Esophagus mucosa (tissue), 1 donor: ENCODE data around the gene ANKRD44. TPM values are rescaled to one million over a fixed set of nuclear protein-coding genes. Genes with fewer than 3 reads are reported as not detected.
"Not testable (repeated sequence)": the region's sequence is repeated elsewhere in the genome, so short reads cannot be mapped to it uniquely, and the experiment has no call there.

Experiments
- ATAC-seq: fragments of 200-7000 bp; cut with Tn5 transposase; one replicate; pipeline ENCODE4 v1.9.1; 2020
- total RNA-seq: library from RNA; stranded (reverse); gene quantifications from one replicate; pipeline ENCODE4 v1.2.4, GENCODE V29; 2023
- donor health status: DM: yes; HTN: yes; CAD: no.

Gene ANKRD44
- total RNA-seq, 1 donor from 2014 or later: 6.8 TPM

- ATAC-seq: no peak
Observed at GRCh38 chr2:197071790-197072436, 238.7 kb downstream of the ANKRD44 start.

- ATAC-seq: no peak
Observed at GRCh38 chr2:197071213-197071612, 239.4 kb downstream of the ANKRD44 start.

GRCh38 chr2:197069958-197070357 is 240.6 kb downstream of the ANKRD44 start:
- ATAC-seq: no peak

DNA sequence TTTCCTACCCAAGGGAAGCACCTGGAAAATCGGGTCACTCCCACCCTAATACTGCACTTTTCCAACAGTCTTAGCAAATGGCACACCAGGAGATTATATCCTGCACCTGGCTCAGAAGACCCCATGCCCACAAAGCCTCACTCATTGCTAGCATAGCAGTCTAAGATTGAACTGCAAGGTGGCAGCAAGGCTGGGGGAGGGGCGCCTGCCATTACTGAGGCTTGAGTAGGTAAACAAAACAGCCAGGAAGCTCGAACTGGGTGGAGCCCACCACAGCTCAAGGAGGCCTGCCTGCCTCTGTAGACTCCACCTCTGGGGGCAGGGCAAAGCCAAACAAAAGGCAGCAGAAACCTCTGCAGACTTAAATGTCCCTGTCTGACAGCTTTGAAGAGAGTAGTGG is 248.0 kb downstream of the ANKRD44 start:
- not testable (repeated sequence) for ATAC-seq

GRCh38 chr2:197059477-197059876 is 251.1 kb downstream of the ANKRD44 start:
- no peak for ATAC-seq

- ATAC-seq: no peak
Observed at GRCh38 chr2:197058777-197059300, 251.7 kb downstream of the ANKRD44 start.

DNA sequence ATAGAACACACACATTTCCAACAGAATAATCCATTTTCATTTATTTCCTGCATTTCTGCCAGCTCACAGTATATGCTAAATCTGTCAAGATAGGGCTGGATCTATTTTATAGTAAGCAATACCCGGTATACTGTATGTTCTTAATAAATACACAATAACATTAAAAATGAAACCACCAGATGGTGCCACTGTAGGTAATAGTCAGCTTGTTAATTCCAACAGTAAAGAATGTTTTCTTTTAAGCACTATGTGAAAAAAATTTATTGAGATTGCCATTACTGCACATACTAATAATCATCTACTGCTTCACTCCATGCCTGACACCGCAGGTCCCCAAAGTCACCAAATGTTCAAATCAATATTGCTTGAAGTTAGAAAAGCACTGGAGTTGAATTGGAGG is 252.6 kb downstream of the ANKRD44 start:
- no peak for ATAC-seq

DNA sequence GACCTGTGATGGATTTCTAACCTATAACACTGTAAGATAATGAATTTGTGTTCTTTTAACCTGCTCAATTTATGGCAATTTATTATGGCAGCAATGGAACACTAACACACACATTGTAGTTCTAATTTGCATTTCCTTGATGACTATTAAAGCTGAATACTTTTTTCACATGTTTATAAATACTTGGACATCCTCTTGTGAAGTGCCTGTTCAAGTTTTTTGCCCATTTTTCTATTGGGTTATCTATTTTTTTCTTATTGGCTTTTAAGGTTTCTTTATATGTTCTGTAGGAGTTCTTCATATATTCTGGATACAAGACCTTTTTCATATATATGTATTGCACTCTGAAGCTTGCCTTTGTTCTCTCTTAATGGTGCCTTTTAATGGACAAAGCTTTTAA is 255.5 kb downstream of the ANKRD44 start:
- no peak for ATAC-seq

- no peak for ATAC-seq
Observed at GRCh38 chr2:197054437-197054836, 256.1 kb downstream of the ANKRD44 start.

DNA sequence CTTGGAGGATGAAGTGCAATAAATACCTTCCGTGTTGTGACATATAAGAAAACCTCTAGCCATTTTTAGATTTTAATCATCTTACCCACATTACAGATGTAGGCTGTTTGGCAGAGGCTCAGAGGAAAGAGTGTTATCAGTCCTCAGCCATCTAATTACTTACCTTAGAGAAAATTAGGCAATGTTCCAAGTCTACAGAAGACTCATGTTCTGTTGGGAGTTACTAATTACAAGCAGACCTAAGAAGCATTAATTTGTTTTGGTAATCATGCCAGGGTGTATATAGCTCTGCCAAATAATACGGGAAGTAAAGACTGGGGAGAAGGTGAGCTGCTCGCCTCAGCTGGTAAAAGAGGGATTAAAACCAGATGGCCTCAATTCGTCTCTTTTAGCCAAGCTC is 258.2 kb downstream of the ANKRD44 start:
- ATAC-seq: no peak

DNA sequence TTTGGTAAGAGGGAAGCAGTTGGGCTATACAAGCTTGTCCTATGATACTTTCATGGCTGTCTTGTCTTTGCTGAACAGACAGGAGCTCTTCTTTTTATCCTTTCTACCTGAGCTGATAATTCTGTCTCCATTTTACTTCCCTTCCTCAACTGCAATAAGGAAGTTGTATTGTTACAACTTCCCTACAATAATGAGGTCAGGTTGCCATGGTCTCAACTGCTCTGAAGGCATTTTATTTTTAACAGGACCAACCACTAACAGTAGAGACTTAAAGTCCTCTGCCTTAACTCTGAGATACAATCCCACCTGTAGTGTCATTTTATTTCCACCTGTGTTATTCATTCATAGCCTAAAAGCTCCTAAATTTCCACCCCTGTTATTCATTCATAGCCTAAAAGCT is 265.5 kb downstream of the ANKRD44 start:
- ATAC-seq: no peak

DNA sequence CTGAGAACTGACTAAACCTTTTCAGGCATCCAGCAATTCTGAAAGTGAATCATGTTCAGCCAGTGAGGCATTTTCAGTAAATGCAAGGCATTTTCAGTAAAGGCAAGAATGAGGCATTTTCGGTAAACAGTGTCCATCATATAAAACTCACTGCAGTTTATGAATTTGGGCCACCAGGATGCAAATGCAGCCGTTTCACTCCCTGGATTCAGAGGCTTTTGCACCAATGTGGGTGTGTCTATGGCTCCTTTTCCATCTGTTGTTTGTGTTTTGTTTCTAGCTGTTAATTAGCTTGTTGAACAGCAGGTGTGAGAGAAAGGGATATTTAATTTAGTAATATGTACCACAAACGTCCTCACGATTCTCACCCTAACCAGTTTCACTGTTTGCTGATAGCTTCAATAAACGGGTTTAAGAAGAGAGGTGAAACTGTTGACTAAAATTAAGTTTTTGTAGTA is 267.8 kb downstream of the ANKRD44 start:
- no peak for ATAC-seq

- no peak for ATAC-seq
Observed at GRCh38 chr2:197037863-197038398, 272.6 kb downstream of the ANKRD44 start.

DNA sequence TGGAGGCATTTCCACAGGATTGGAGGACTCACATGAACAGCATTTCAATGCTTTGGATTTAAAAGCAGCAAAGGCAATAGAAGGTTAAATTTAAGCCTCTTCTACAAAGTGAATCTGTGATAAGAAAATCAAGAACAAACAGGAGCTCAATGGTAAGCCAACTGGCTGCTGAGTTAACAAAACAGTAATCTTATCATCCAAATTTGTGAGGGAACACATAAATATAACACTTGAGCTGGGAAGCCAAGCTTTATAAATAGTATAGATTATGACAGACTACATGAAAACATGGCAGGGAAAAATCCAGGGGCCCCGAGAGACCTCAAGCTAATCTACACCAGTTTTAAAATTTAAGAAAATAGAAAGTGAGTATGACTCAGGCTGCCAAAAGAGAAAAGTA is 275.6 kb downstream of the ANKRD44 start:
- no peak for ATAC-seq

DNA sequence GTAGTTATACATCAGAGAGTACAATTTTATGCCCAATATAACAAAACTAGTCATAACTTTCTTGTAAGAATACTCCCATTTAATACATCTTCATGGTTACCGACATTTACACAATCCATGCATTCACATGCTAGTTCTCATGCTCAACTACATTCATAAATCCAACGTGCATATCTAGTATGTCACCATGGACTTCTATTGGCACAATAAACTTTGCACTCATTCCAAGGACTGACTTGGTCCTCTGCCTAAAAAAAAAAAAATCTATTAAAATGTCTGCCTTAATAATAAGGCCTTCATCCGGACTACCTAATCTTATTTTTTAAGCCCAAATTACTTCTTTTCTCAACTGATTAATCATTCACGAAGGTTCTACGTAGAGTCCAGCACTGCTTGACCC is 276.3 kb downstream of the ANKRD44 start:
- no peak for ATAC-seq

GRCh38 chr2:197033222-197033621 is 277.4 kb downstream of the ANKRD44 start:
- ATAC-seq: no peak

DNA sequence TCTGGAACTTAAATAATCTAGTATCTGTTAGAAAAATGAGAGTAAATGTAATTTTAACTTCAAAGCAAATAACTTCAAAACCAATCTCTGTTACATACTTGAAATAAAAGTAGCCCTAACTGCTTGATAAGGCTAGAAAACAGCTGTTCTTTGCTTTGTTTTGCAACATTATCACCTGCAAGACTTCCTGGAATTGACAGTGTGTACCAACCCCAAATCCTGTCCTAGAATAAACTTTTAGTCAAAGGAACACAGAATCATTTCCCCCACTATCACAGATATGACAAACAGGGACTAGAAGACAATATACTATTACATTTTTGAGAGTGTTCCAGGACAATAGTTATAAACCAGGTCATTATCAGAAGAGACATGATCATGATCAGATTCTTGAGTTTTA is 278.8 kb downstream of the ANKRD44 start:
- no peak for ATAC-seq

DNA sequence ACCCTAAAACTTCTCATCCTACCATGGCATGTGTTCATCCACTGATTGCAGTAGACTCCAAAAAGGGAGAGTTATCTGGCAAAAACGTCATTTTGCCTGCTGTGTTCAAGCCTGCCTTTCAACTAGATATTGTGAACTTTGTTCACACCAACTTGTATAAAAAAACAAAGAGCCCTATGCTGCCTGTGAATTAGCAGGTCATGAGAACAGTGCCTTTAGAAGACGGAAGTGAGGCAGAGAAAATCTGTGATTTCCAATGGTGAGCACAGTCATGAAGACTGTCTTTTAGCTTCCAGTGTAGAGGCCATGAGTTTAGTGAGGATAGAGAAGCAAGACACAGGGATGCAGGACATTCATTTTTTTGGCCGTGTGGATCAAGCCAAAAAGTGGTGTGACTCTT is 280.5 kb downstream of the ANKRD44 start:
- no peak for ATAC-seq

DNA sequence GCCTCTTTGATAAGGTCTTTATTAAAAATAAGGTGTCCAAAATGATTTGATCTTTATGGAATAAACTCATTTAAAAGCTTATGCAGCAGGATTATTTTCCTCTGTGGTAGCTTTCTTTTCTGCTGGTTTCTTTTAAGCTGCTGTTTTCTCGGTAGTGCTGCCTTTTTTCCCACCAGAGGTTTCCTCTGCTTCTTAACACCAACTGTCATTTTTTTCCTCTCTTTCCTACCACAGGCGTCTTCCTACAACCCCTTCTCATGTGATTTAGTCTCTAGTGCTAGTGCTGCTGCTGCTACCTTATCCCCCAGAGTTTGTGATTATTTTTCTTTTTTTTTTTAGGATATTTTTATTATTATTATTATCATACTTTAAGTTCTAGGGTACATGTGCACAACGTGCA is 281.9 kb downstream of the ANKRD44 start:
- ATAC-seq: no peak

- no peak for ATAC-seq
Observed at GRCh38 chr2:197028230-197028629, 282.4 kb downstream of the ANKRD44 start.

DNA sequence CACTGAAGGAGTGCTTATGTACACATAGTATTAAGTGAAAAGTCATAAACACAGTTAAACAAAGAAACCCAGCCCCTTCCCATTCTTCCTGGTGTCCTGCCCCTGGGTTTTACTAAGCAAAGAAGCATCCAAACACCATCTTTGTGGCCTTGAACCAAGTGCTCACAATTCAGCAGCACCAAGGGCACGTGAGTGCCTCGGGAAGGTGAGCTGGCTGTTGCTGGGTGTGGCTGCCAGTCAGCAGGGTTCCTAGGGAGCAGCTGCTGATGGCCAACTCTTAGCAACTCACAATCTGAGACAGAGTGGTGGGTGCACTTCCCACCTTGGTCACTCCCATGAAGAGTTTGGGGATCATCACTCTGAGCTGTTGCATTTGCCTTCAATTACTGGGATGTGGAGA is 286.4 kb downstream of the ANKRD44 start:
- no peak for ATAC-seq

- ATAC-seq: not testable (repeated sequence)
Observed at GRCh38 chr2:197020921-197021320, 289.7 kb downstream of the ANKRD44 start.

- no peak for ATAC-seq
Observed at GRCh38 chr2:197013098-197013497, 297.5 kb downstream of the ANKRD44 start.

- peak; percentile 25 for ATAC-seq
Observed at GRCh38 chr2:197011801-197012641, 298.6 kb downstream of the ANKRD44 start.
